Measurements from ENCODE around the gene CDKN2C. TPM values are rescaled to one million over a fixed set of nuclear protein-coding genes. Genes with fewer than 3 reads are reported as not detected.
"Not testable (repeated sequence)": the region's sequence is repeated elsewhere in the genome, so short reads cannot be mapped to it uniquely, and the experiment has no call there.

The CDKN2C gene
- total RNA-seq, 6 experiments from 2014 or later: 13.1 to 26.7 (median 24.9) TPM

GRCh38 chr1:51000651-51001050 lies 30.6 kb downstream of the CDKN2C start:
- no peaks in the 10 kb centered on the region for H3K27me3 Mint-ChIP-seq (ENCODE audit: insufficient read depth)
- no peaks in the 10 kb centered on the region for H3K4me1 Mint-ChIP-seq (ENCODE audit: low read depth)
- DNase-seq: no peak
- no peak overlapping the region for H3K4me3 Mint-ChIP-seq
- no peaks in the 10 kb centered on the region for H3K9me3 Mint-ChIP-seq
- no peak overlapping the region for H3K27ac Mint-ChIP-seq
- no peaks in the 10 kb centered on the region for H3K36me3 Mint-ChIP-seq (ENCODE audit: low read depth)
- no peak for TF ChIP-seq CTCF (IDR thresholded peaks at IDR 0.05)

GRCh38 chr1:51002516-51002915 lies 32.5 kb downstream of the CDKN2C start:
- Mint-ChIP-seq H3K27ac (no peak overlapping the region), H3K4me3 (no peak overlapping the region), H3K36me3 (ENCODE audit: low read depth) (peaks cover 5% of the 10 kb centered on the region), H3K27me3 (ENCODE audit: insufficient read depth) (peaks cover 4% of the 10 kb centered on the region; the same call in 1 of the 2 replicates), H3K4me1 (ENCODE audit: low read depth) (no peaks in the 10 kb centered on the region), H3K9me3 (no peaks in the 10 kb centered on the region; the same call in 1 of the 2 replicates)
- no peak for DNase-seq
- no peak for TF ChIP-seq CTCF (IDR thresholded peaks at IDR 0.05)

- H3K27ac Mint-ChIP-seq; DNase-seq; H3K27me3 Mint-ChIP-seq (ENCODE audit: insufficient read depth); H3K4me1 Mint-ChIP-seq (ENCODE audit: low read depth); H3K4me3 Mint-ChIP-seq; H3K36me3 Mint-ChIP-seq (ENCODE audit: low read depth); H3K9me3 Mint-ChIP-seq: not testable (repeated sequence)
Observed at GRCh38 chr1:51005549-51005948, 35.5 kb downstream of the CDKN2C start.

GRCh38 chr1:51009381-51009780 lies 39.3 kb downstream of the CDKN2C start:
- Mint-ChIP-seq H3K4me3 (no peak overlapping the region), H3K27me3 (ENCODE audit: insufficient read depth) (peaks cover 4% of the 10 kb centered on the region; the same call in 1 of the 2 replicates), H3K36me3 (ENCODE audit: low read depth) (peaks cover 5% of the 10 kb centered on the region), H3K27ac (no peak overlapping the region), H3K4me1 (ENCODE audit: low read depth) (no peaks in the 10 kb centered on the region), H3K9me3 (no peaks in the 10 kb centered on the region; the same call in 1 of the 2 replicates)
- no peak for TF ChIP-seq CTCF (IDR thresholded peaks at IDR 0.05)
- no peak for DNase-seq

- Mint-ChIP-seq H3K4me3 (no peak overlapping the region), H3K27me3 (ENCODE audit: insufficient read depth) (no peaks in the 10 kb centered on the region; the same call in 1 of the 2 replicates), H3K4me1 (ENCODE audit: low read depth) (no peaks in the 10 kb centered on the region), H3K27ac (no peak overlapping the region), H3K9me3 (no peaks in the 10 kb centered on the region), H3K36me3 (ENCODE audit: low read depth) (no peaks in the 10 kb centered on the region)
- TF ChIP-seq CTCF (IDR thresholded peaks at IDR 0.05): no peak
- no peak for DNase-seq
Observed at GRCh38 chr1:51014878-51015277, 44.8 kb downstream of the CDKN2C start.

GRCh38 chr1:51019811-51020210 lies 49.8 kb downstream of the CDKN2C start:
- H3K9me3 Mint-ChIP-seq: no peaks in the 10 kb centered on the region
- no peak for DNase-seq
- H3K4me3 Mint-ChIP-seq: no peak overlapping the region
- no peaks in the 10 kb centered on the region for H3K4me1 Mint-ChIP-seq (ENCODE audit: low read depth)
- no peaks in the 10 kb centered on the region for H3K36me3 Mint-ChIP-seq (ENCODE audit: low read depth)
- H3K27me3 Mint-ChIP-seq (ENCODE audit: insufficient read depth): no peaks in the 10 kb centered on the region; the same call in 1 of the 2 replicates
- no peak overlapping the region for H3K27ac Mint-ChIP-seq
- TF ChIP-seq CTCF (IDR thresholded peaks at IDR 0.05): no peak

Other genes starting within 250 kb of the CDKN2C start
- 10 to 100 TPM; 60.1 to 79.1 (median 67.8) TPM for gene FAF1, start 10.0 kb upstream of the CDKN2C start, total RNA-seq (2021; fragmentation: NEBNext Ultra II Directional; extraction: Animal tissue kit (Norgen Biotek cat#: 25700))
- not detected for gene C1orf185, start 132.0 kb downstream of the CDKN2C start, total RNA-seq (2021; fragmentation: NEBNext Ultra II Directional; extraction: Animal tissue kit (Norgen Biotek cat#: 25700))